ENCODE results near the gene TMEM190.

DNA sequence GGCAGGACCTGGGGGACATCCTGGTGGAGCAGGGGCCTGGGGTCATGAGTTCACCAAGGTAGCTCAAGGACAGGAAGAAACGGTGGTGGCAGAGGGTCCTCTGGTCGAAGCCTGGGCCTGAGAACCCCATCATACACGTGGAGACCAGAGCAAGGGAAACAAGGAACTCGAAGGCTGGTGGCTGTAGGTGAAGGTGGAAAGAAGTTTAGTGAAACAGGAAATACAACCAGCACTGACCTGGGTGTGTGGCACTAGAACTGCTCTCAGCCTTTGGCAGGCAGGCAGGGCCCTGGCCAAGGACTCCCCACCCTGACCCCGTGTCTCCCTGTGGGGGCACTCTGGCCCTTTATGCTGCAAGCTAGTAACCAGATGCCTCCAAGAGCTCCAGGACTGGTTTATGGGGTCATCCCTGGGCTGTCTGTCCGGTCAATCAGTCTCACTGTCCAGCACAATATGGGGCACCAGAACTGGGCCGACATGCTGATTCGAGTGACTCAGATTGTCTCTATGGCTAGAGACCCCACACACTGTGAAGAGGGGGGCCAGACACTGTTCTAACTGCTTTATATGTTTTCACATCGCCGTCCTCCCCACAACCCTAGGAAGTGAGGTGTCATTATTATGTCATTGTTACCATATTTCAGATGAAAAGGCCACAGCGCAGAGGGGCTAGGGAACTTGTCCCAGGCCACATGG is 25.9 kb upstream of the TMEM190 start:
- TF ChIP-seq EZH2 (IDR thresholded peaks at IDR 0.05) (no peak), EGR1 (IDR thresholded peaks at IDR 0.05; ENCODE audit: low read depth) (no peak), SRF (IDR thresholded peaks at IDR 0.05; ENCODE audit: low read depth) (no peak), POLR2A (IDR thresholded peaks at IDR 0.05; ENCODE audit: borderline replicate concordance, extremely low read depth, insufficient read depth, insufficient read length) (no peak), SIN3A (IDR thresholded peaks at IDR 0.05; ENCODE audit: low read depth) (no peak), RAD21 (IDR thresholded peaks at IDR 0.05; ENCODE audit: low read depth) (no peak)
- TF ChIP-seq, protein P1, sequence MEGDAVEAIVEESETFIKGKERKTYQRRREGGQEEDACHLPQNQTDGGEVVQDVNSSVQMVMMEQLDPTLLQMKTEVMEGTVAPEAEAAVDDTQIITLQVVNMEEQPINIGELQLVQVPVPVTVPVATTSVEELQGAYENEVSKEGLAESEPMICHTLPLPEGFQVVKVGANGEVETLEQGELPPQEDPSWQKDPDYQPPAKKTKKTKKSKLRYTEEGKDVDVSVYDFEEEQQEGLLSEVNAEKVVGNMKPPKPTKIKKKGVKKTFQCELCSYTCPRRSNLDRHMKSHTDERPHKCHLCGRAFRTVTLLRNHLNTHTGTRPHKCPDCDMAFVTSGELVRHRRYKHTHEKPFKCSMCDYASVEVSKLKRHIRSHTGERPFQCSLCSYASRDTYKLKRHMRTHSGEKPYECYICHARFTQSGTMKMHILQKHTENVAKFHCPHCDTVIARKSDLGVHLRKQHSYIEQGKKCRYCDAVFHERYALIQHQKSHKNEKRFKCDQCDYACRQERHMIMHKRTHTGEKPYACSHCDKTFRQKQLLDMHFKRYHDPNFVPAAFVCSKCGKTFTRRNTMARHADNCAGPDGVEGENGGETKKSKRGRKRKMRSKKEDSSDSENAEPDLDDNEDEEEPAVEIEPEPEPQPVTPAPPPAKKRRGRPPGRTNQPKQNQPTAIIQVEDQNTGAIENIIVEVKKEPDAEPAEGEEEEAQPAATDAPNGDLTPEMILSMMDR (IDR thresholded peaks at IDR 0.05 in 2 of 3, conservative IDR thresholded peaks at IDR 0.05 in 1 of 3; ENCODE audit: borderline replicate concordance in 1 of 3, insufficient read depth in 1 of 3, low read depth in 2 of 3, low read length in 2 of 3), result no peak
